ENCODE data around the gene MTUS2.

- no peak for TF ChIP-seq CTCF (conservative IDR thresholded peaks at IDR 0.05 in 1 of 2, IDR thresholded peaks at IDR 0.05 in 1 of 2; ENCODE audit: low read depth in 1 of 2, low read length in 2 of 2)
- no peak for TF ChIP-seq EZH2 (IDR thresholded peaks at IDR 0.05; ENCODE audit: low read length, missing control alignments)
These were observed 681.5 kb downstream of the MTUS2 start for GRCh38 chr13:29501674-29502073.
